C4-2B (cell line): ENCODE data around the gene TTLL7.

Experiments used
- ZFX ChIP-seq: fragments of 450-650 bp; IDR thresholded peaks from 2 replicates; pipeline ENCODE4 v1.6.1; 2017
- TF ChIP-seq, protein P1 (sequence below): fragments of 450-650 bp; conservative IDR thresholded peaks from 2 replicates; pipeline ENCODE4 v1.5.1; 2017; ENCODE audit warnings: mild to moderate bottlenecking

DNA sequence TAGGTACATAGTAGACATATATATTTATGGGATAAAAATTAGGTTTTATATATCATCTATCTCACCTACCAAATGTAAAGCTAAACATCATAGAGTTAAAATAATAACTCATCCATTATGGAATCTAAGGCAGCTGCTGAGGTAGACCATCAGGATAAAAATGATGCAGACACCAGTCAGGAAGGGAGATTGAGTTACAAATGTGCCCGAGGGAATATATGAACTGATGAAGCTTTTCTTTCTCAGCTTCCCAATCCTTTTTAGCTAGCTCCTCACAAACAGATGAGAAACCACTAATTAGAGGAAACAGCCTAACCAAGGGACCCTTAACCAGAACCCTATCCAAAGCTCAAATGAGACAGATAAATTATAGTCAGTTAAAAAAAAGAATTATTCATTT is 20.9 kb downstream of the TTLL7 start:
- TF ChIP-seq, protein P1, sequence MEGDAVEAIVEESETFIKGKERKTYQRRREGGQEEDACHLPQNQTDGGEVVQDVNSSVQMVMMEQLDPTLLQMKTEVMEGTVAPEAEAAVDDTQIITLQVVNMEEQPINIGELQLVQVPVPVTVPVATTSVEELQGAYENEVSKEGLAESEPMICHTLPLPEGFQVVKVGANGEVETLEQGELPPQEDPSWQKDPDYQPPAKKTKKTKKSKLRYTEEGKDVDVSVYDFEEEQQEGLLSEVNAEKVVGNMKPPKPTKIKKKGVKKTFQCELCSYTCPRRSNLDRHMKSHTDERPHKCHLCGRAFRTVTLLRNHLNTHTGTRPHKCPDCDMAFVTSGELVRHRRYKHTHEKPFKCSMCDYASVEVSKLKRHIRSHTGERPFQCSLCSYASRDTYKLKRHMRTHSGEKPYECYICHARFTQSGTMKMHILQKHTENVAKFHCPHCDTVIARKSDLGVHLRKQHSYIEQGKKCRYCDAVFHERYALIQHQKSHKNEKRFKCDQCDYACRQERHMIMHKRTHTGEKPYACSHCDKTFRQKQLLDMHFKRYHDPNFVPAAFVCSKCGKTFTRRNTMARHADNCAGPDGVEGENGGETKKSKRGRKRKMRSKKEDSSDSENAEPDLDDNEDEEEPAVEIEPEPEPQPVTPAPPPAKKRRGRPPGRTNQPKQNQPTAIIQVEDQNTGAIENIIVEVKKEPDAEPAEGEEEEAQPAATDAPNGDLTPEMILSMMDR = no peak
- no peak for TF ChIP-seq ZFX
